Loucy (cell line): Measurements from ENCODE around the gene AAK1.

Experiments
- H2AFZ ChIP-seq: fragments of 200-600 bp; sonication (generic); 2 replicates; pipeline ENCODE4 v1.6.0; 2016; ENCODE audit warnings: antibody characterized with exemption, mild to moderate bottlenecking, low read length, moderate library complexity
- H3F3A ChIP-seq: fragments of 200-600 bp; 2 replicates; pipeline ENCODE4 v1.6.0; 2016; ENCODE audit warnings: antibody characterized with exemption, low read depth, mild to moderate bottlenecking
- H3K27me3 ChIP-seq: fragments of 200-600 bp; sonication (generic); 2 replicates; pipeline ENCODE4 v1.6.1; 2014; ENCODE audit warnings: low read length, mild to moderate bottlenecking; ENCODE audit not compliant: insufficient read depth, poor library complexity, severe bottlenecking
- H3K36me3 ChIP-seq: fragments of 200-600 bp; sonication (generic); 2 replicates; pipeline ENCODE4 v1.6.1; 2016; ENCODE audit warnings: low read length; ENCODE audit not compliant: insufficient read depth
- H3K4me1 ChIP-seq: fragments of 200-600 bp; sonication (generic); 2 replicates; pipeline ENCODE4 v1.5.1; 2014; ENCODE audit warnings: low read length, mild to moderate bottlenecking; ENCODE audit not compliant: insufficient read depth, poor library complexity, severe bottlenecking
- H3K4me2 ChIP-seq: fragments of 200-600 bp; sonication (generic); 2 replicates; pipeline ENCODE4 v1.6.0; 2014; ENCODE audit warnings: antibody characterized with exemption, low read length, low read depth, mild to moderate bottlenecking; ENCODE audit not compliant: poor library complexity, severe bottlenecking
- H3K4me3 ChIP-seq: fragments of 200-600 bp; sonication (generic); 2 replicates; pipeline ENCODE4 v1.5.1; 2014; ENCODE audit warnings: low read length, mild to moderate bottlenecking, mixed read lengths; ENCODE audit not compliant: poor library complexity, severe bottlenecking
- H3K79me2 ChIP-seq: fragments of 200-600 bp; sonication (generic); 2 replicates; pipeline ENCODE4 v1.6.1; 2014; ENCODE audit warnings: low read length; ENCODE audit not compliant: insufficient read depth
- H3K9ac ChIP-seq: fragments of 200-600 bp; sonication (generic); 2 replicates; pipeline ENCODE4 v1.6.0; 2014; ENCODE audit warnings: mild to moderate bottlenecking, low read depth, low read length, moderate library complexity; ENCODE audit not compliant: poor library complexity, severe bottlenecking
- H3K9me2 ChIP-seq: fragments of 200-600 bp; sonication (generic); replicated peaks from 2 replicates; pipeline ENCODE4 v1.6.1; 2016; ENCODE audit warnings: low read depth, low read length, mixed read lengths
- H3K9me3 ChIP-seq: fragments of 200-600 bp; sonication (generic); 2 replicates; pipeline ENCODE4 v1.6.1; 2014; ENCODE audit warnings: mild to moderate bottlenecking, antibody characterized with exemption, low read length, low read depth; ENCODE audit not compliant: insufficient read depth
- H4K20me1 ChIP-seq: fragments of 200-600 bp; sonication (generic); 2 replicates; pipeline ENCODE4 v1.6.0; 2014; ENCODE audit warnings: antibody characterized with exemption, low read length, mild to moderate bottlenecking; ENCODE audit not compliant: insufficient read depth, poor library complexity, severe bottlenecking
- CTCF ChIP-seq: fragments of 200-600 bp; sonication (generic); conservative IDR thresholded peaks from 2 replicates; pipeline ENCODE4 v1.5.1; 2014; ENCODE audit warnings: mild to moderate bottlenecking, antibody characterized with exemption, low read length
- EZH2phosphoT487 ChIP-seq: fragments of 200-600 bp; IDR thresholded peaks from 2 replicates; pipeline ENCODE4 v1.6.1; 2018; ENCODE audit warnings: antibody characterized with exemption, mild to moderate bottlenecking, moderate library complexity, borderline replicate concordance

Gene AAK1

GRCh38 chr2:69518841-69519240 is 124.7 kb downstream of the AAK1 start:
- H3K9ac ChIP-seq = no peak overlapping the region

DNA sequence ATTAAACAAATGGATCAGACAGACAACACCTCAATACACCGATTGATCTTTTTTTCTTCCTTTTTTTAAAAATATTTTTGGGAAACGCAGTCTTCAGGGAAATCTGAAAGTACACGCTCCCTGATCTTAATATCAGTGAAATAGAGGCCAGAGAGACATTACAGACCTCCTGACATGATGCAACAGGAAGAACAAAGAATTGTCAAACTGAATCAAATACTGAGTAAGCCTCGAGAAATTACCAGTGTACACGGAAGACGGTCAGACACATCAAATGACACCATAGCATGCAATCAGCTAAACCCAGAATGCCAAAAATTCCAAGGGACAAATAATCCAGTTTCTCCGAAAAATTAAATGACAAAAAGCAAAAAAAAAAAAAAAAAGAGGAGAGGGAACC is 126.1 kb downstream of the AAK1 start:
- Histone ChIP-seq H4K20me1 (no peaks in the 10 kb centered on the region), H3K4me2 (no peak overlapping the region), H3K79me2 (no peaks in the 10 kb centered on the region), H3K36me3 (peaks cover 90% of the 10 kb centered on the region; the same call in 1 of the 2 replicates), H3K9me3 (no peaks in the 10 kb centered on the region), H3K27me3 (no peaks in the 10 kb centered on the region), H3K9ac (no peak overlapping the region), H3K9me2 (no peaks in the 10 kb centered on the region), H3F3A (no peaks in the 10 kb centered on the region), H3K4me3 (no peak overlapping the region), H3K4me1 (no peaks in the 10 kb centered on the region), H2AFZ (no peak overlapping the region)
- TF ChIP-seq CTCF (no peak), EZH2phosphoT487 (no peak)

More at GRCh38 chr2:69518841-69519240, 124.7 kb downstream of the AAK1 start:
- no peaks in the 10 kb centered on the region for H3K9me3 ChIP-seq
- peaks cover 89% of the 10 kb centered on the region; the same call in 1 of the 2 replicates for H3K36me3 ChIP-seq
- TF ChIP-seq CTCF (no peak), EZH2phosphoT487 (no peak)
- no peak overlapping the region for H3K4me3 ChIP-seq
- H3K4me2 ChIP-seq = no peak overlapping the region
- no peaks in the 10 kb centered on the region for H4K20me1 ChIP-seq
- H3K4me1 ChIP-seq = no peaks in the 10 kb centered on the region
- no peaks in the 10 kb centered on the region for H3F3A ChIP-seq
- H2AFZ ChIP-seq = no peak overlapping the region
- H3K9me2 ChIP-seq = no peaks in the 10 kb centered on the region
- H3K79me2 ChIP-seq = no peaks in the 10 kb centered on the region
- H3K27me3 ChIP-seq = no peaks in the 10 kb centered on the region

- TF ChIP-seq CTCF (no peak), EZH2phosphoT487 (no peak)
- H3K27me3 ChIP-seq = no peaks in the 10 kb centered on the region
- H4K20me1 ChIP-seq = no peaks in the 10 kb centered on the region
- H3K79me2 ChIP-seq = no peaks in the 10 kb centered on the region
- H3K9me2 ChIP-seq = no peaks in the 10 kb centered on the region
- H3K4me2 ChIP-seq = no peak overlapping the region
- no peaks in the 10 kb centered on the region for H3F3A ChIP-seq
- H3K9me3 ChIP-seq = no peaks in the 10 kb centered on the region
- no peak overlapping the region for H3K9ac ChIP-seq
- no peak overlapping the region for H3K4me3 ChIP-seq
- H3K36me3 ChIP-seq = peaks cover 92% of the 10 kb centered on the region; the same call in 1 of the 2 replicates
- no peak overlapping the region for H2AFZ ChIP-seq
- no peaks in the 10 kb centered on the region for H3K4me1 ChIP-seq
Observed at GRCh38 chr2:69514819-69515218, 128.7 kb downstream of the AAK1 start.
